ENCODE measurements around the gene PARP8.
"Not testable (repeated sequence)": the region's sequence is repeated elsewhere in the genome, so short reads cannot be mapped to it uniquely, and the experiment has no call there.

The PARP8 gene

GRCh38 chr5:50794812-50795211 lies 128.4 kb downstream of the PARP8 start:
- DNase-seq (ENCODE audit: insufficient read length, low spot score) = no peak
- FAIRE-seq = peak; percentile 28
- TF ChIP-seq POU2F2 (IDR thresholded peaks at IDR 0.05; ENCODE audit: low read depth, low read length) (no peak), POLR2A (IDR thresholded peaks at IDR 0.05; ENCODE audit: low read depth, low read length) (no peak), PAX5 (IDR thresholded peaks at IDR 0.05; ENCODE audit: insufficient read depth, low read length, severe bottlenecking) (no peak), TAF1 (IDR thresholded peaks at IDR 0.05; ENCODE audit: low read depth, low read length) (no peak), POLR2AphosphoS5 (IDR thresholded peaks at IDR 0.05; ENCODE audit: low read depth, low read length) (no peak), SPI1 (IDR thresholded peaks at IDR 0.05; ENCODE audit: low read depth, low read length) (no peak)

GRCh38 chr5:50798002-50798401 lies 131.6 kb downstream of the PARP8 start:
- TF ChIP-seq SPI1 (IDR thresholded peaks at IDR 0.05; ENCODE audit: low read depth, low read length) (no peak), POLR2A (IDR thresholded peaks at IDR 0.05; ENCODE audit: low read depth, low read length) (no peak), POLR2AphosphoS5 (IDR thresholded peaks at IDR 0.05; ENCODE audit: low read depth, low read length) (no peak), TAF1 (IDR thresholded peaks at IDR 0.05; ENCODE audit: low read depth, low read length) (no peak), PAX5 (IDR thresholded peaks at IDR 0.05; ENCODE audit: insufficient read depth, low read length, severe bottlenecking) (no peak), POU2F2 (IDR thresholded peaks at IDR 0.05; ENCODE audit: low read depth, low read length) (no peak)
- DNase-seq (ENCODE audit: insufficient read length, low spot score) (no peak), FAIRE-seq (no peak)

GRCh38 chr5:50799596-50799995 lies 133.2 kb downstream of the PARP8 start:
- TF ChIP-seq POU2F2 (IDR thresholded peaks at IDR 0.05; ENCODE audit: low read depth, low read length) (no peak), POLR2A (IDR thresholded peaks at IDR 0.05; ENCODE audit: low read depth, low read length) (no peak), POLR2AphosphoS5 (IDR thresholded peaks at IDR 0.05; ENCODE audit: low read depth, low read length) (no peak), SPI1 (IDR thresholded peaks at IDR 0.05; ENCODE audit: low read depth, low read length) (no peak)
- FAIRE-seq (no peak), DNase-seq (ENCODE audit: insufficient read length, low spot score) (no peak)

- FAIRE-seq (no peak), DNase-seq (ENCODE audit: insufficient read length, low spot score) (no peak)
- TF ChIP-seq PAX5 (IDR thresholded peaks at IDR 0.05; ENCODE audit: insufficient read depth, low read length, severe bottlenecking) = no peak
- no peak for TF ChIP-seq POLR2A (IDR thresholded peaks at IDR 0.05; ENCODE audit: low read depth, low read length)
- TF ChIP-seq POU2F2 (IDR thresholded peaks at IDR 0.05; ENCODE audit: low read depth, low read length) = no peak
- no peak for TF ChIP-seq SPI1 (IDR thresholded peaks at IDR 0.05; ENCODE audit: low read depth, low read length)
- TF ChIP-seq POLR2AphosphoS5 (IDR thresholded peaks at IDR 0.05; ENCODE audit: low read depth, low read length) = no peak
- no peak for TF ChIP-seq TAF1 (IDR thresholded peaks at IDR 0.05; ENCODE audit: low read depth, low read length)
Measured at GRCh38 chr5:50800410-50800809, 134.0 kb downstream of the PARP8 start.

GRCh38 chr5:50807661-50808060 lies 141.2 kb downstream of the PARP8 start:
- FAIRE-seq = no peak
- TF ChIP-seq TAF1 (IDR thresholded peaks at IDR 0.05; ENCODE audit: low read depth, low read length) (no peak), POLR2A (IDR thresholded peaks at IDR 0.05; ENCODE audit: low read depth, low read length) (no peak), SPI1 (IDR thresholded peaks at IDR 0.05; ENCODE audit: low read depth, low read length) (no peak), PAX5 (IDR thresholded peaks at IDR 0.05; ENCODE audit: insufficient read depth, low read length, severe bottlenecking) (no peak), POLR2AphosphoS5 (IDR thresholded peaks at IDR 0.05; ENCODE audit: low read depth, low read length) (no peak), POU2F2 (IDR thresholded peaks at IDR 0.05; ENCODE audit: low read depth, low read length) (no peak)
- DNase-seq (ENCODE audit: insufficient read length, low spot score) = no peak

- FAIRE-seq = peak; percentile 43
- TF ChIP-seq SPI1 (IDR thresholded peaks at IDR 0.05; ENCODE audit: low read depth, low read length) (no peak), TAF1 (IDR thresholded peaks at IDR 0.05; ENCODE audit: low read depth, low read length) (no peak), PAX5 (IDR thresholded peaks at IDR 0.05; ENCODE audit: insufficient read depth, low read length, severe bottlenecking) (no peak), POLR2AphosphoS5 (IDR thresholded peaks at IDR 0.05; ENCODE audit: low read depth, low read length) (no peak), POU2F2 (IDR thresholded peaks at IDR 0.05; ENCODE audit: low read depth, low read length) (no peak), POLR2A (IDR thresholded peaks at IDR 0.05; ENCODE audit: low read depth, low read length) (no peak)
- no peak for DNase-seq (ENCODE audit: insufficient read length, low spot score)
Measured at GRCh38 chr5:50808406-50808805, 142.0 kb downstream of the PARP8 start.

GRCh38 chr5:50811746-50812145 lies 145.3 kb downstream of the PARP8 start:
- DNase-seq (ENCODE audit: insufficient read length, low spot score); FAIRE-seq: not testable (repeated sequence)

GRCh38 chr5:50813691-50814090 lies 147.3 kb downstream of the PARP8 start:
- DNase-seq (ENCODE audit: insufficient read length, low spot score) = no peak
- TF ChIP-seq PAX5 (IDR thresholded peaks at IDR 0.05; ENCODE audit: insufficient read depth, low read length, severe bottlenecking) (no peak), POLR2A (IDR thresholded peaks at IDR 0.05; ENCODE audit: low read depth, low read length) (no peak), POLR2AphosphoS5 (IDR thresholded peaks at IDR 0.05; ENCODE audit: low read depth, low read length) (no peak), TAF1 (IDR thresholded peaks at IDR 0.05; ENCODE audit: low read depth, low read length) (no peak), SPI1 (IDR thresholded peaks at IDR 0.05; ENCODE audit: low read depth, low read length) (no peak), POU2F2 (IDR thresholded peaks at IDR 0.05; ENCODE audit: low read depth, low read length) (no peak)
- no peak for FAIRE-seq

- DNase-seq (ENCODE audit: insufficient read length, low spot score) (no peak), FAIRE-seq (no peak)
- TF ChIP-seq POLR2A (IDR thresholded peaks at IDR 0.05; ENCODE audit: low read depth, low read length) (no peak), PAX5 (IDR thresholded peaks at IDR 0.05; ENCODE audit: insufficient read depth, low read length, severe bottlenecking) (no peak), TAF1 (IDR thresholded peaks at IDR 0.05; ENCODE audit: low read depth, low read length) (no peak), POU2F2 (IDR thresholded peaks at IDR 0.05; ENCODE audit: low read depth, low read length) (no peak), SPI1 (IDR thresholded peaks at IDR 0.05; ENCODE audit: low read depth, low read length) (no peak), POLR2AphosphoS5 (IDR thresholded peaks at IDR 0.05; ENCODE audit: low read depth, low read length) (no peak)
Measured at GRCh38 chr5:50814556-50814955, 148.1 kb downstream of the PARP8 start.

- no peak for TF ChIP-seq PAX5 (IDR thresholded peaks at IDR 0.05; ENCODE audit: insufficient read depth, low read length, severe bottlenecking)
- no peak for TF ChIP-seq POLR2A (IDR thresholded peaks at IDR 0.05; ENCODE audit: low read depth, low read length)
- no peak for TF ChIP-seq POU2F2 (IDR thresholded peaks at IDR 0.05; ENCODE audit: low read depth, low read length)
- TF ChIP-seq TAF1 (IDR thresholded peaks at IDR 0.05; ENCODE audit: low read depth, low read length) = no peak
- TF ChIP-seq SPI1 (IDR thresholded peaks at IDR 0.05; ENCODE audit: low read depth, low read length) = no peak
- TF ChIP-seq POLR2AphosphoS5 (IDR thresholded peaks at IDR 0.05; ENCODE audit: low read depth, low read length) = no peak
- no peak for DNase-seq (ENCODE audit: insufficient read length, low spot score)
- no peak for FAIRE-seq
Measured at GRCh38 chr5:50822046-50822445, 155.6 kb downstream of the PARP8 start.
